KOPT-K1 (cell line): ENCODE measurements around the gene CD99.

ENCODE experiments used
- H3K27ac ChIP-seq: fragments of 200-600 bp; sonication (generic); 2 replicates; pipeline ENCODE4 v1.5.1; 2016; ENCODE audit warnings: antibody characterized with exemption, mild to moderate bottlenecking, low read depth, low read length; ENCODE audit not compliant: poor library complexity, severe bottlenecking
- H3K36me3 ChIP-seq: fragments of 200-600 bp; sonication (generic); 2 replicates; pipeline ENCODE4 v1.5.1; 2017; ENCODE audit warnings: antibody characterized with exemption, mild to moderate bottlenecking, low read length, moderate library complexity; ENCODE audit not compliant: insufficient read depth
- H3K9me3 ChIP-seq: fragments of 200-600 bp; sonication (generic); 2 replicates; pipeline ENCODE4 v1.5.1; 2017; ENCODE audit warnings: antibody characterized with exemption, low read length, mild to moderate bottlenecking; ENCODE audit not compliant: insufficient read depth, poor library complexity, severe bottlenecking

CD99 gene

GRCh38 chrX:2701600-2701999 is 10.5 kb downstream of the CD99 start:
- Histone ChIP-seq H3K36me3 (peaks cover 91% of the 10 kb centered on the region), H3K27ac (peak overlapping the region; percentile 94), H3K9me3 (no peaks in the 10 kb centered on the region)

DNA sequence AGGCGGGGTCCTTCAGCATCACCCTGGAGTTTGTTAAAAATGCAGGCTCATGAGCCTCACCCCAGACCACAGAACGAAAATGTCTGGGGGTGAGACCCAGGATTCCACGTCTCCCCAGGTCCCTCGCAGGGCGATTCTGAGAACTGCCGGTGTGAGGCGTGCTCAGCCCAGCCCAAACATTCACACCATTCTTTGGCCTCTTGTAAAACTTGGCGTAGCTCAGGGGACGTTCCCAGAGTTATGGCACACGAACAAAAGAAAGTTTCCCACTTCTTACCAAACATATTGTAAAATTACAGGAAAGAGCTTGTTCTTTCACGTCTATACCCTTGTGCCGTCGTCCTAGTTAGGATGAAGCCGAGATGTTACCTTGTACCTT is 12.9 kb downstream of the CD99 start:
- Histone ChIP-seq H3K36me3 (peaks cover 79% of the 10 kb centered on the region), H3K27ac (peak overlapping the region; percentile 94), H3K9me3 (no peaks in the 10 kb centered on the region)

DNA sequence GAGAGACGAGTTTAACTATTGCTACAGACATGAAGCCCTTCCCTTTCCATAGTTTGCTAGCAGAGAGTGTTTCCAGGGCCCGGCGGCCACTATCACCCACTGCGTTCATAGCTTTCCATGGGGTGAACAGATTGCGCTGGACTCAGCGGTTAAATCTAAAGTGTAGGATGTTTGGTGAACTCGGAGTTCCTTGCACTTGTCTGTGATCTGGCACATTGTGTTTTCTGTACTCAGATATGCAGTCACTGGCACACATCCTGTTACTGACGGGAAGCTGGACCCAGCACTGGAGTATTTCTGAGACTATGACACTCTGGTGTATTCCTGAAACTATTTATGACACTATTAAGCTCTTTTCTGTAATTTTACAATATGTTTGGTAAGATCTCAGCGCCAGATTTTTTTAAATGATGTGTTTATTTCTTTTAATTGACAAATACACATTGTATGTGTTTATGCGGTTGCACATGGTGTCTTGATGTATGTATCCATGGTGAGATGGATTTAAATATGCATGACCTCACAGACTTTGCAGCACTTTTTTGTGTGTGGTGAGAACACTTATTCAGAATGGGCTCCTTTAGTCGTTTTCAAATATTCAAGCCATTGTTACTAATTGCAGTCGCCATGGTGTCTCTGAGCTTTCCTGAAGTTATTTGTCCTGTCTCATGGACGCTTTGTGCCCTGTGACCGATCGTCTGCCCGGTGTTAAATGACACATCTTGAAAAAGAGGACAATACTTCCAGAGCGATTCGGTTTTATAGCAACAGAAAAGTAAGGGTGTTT is 14.1 kb downstream of the CD99 start:
- Histone ChIP-seq H3K9me3 (no peaks in the 10 kb centered on the region), H3K27ac (peak overlapping the region; percentile 94), H3K36me3 (peaks cover 76% of the 10 kb centered on the region)

GRCh38 chrX:2707334-2707760 is 16.3 kb downstream of the CD99 start:
- H3K36me3 ChIP-seq = peaks cover 69% of the 10 kb centered on the region
- H3K27ac ChIP-seq = peak overlapping the region; percentile 94
- H3K9me3 ChIP-seq = no peaks in the 10 kb centered on the region

DNA sequence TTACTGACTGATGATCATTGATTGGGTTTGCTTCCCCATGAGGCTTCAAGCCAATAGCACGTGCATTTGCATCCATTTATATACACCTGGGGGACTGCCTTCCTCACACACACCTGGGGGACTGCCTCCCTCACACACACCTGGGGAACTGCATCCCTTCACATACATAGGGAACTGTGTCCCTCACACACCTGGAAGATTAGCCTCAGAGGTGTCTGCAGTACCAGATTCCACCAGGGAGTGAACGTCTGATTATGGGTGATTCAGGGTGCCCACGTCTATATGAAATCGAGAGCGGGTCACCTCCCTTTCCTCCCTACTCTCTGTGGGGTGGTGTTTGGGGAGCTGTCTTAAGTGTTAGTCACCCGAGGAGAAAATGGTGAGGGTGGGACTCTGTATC is 16.9 kb downstream of the CD99 start:
- peak overlapping the region; percentile 94 for H3K27ac ChIP-seq
- no peaks in the 10 kb centered on the region for H3K9me3 ChIP-seq
- peaks cover 69% of the 10 kb centered on the region for H3K36me3 ChIP-seq

DNA sequence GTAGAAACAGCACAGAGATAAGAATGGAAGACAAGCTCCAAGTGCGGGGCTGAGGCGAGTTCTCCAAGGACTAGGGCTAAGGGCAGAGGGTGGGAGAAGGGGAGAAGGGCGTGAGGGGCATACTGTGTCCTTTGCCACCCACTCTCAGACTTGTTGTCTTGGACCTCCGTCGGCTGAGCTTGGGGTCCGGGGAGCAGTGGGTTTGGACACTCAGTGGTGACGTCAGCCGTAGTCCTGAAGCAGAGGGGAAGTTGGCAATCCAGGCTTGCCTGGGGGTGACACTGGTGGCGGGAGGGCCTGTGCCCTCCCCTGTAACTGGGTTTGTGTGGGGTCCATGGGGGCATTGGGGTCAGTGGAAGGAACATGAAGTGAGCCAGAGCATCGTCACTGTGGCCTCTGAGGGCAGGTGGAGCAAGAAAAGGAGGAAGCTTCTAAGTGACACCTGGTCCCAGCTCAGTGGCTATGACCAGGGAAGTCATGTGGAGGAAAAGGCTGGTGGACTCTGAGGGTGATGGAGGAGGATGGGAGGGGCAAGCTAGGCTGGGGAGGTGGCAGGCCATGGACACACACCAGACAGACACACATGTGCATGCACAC is 17.6 kb downstream of the CD99 start:
- H3K9me3 ChIP-seq = no peaks in the 10 kb centered on the region
- peaks cover 71% of the 10 kb centered on the region for H3K36me3 ChIP-seq
- H3K27ac ChIP-seq = peak overlapping the region; percentile 94

DNA sequence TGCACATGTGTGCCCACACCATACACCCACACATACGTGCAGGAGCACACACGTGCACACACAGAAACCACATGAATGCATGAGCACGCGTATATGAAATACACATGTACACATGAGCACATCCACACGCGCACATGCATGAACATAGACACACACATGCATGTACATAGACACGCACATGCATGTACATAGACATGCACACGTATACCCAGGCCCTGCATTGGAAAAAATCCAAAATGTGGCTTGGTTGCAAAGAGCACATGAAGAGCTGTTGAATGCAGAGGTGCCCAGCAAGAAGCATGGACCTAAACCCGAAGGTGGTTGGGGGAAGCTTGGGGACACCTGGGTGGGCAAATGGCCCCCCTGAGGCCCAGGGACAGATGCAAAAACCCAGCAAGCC is 18.5 kb downstream of the CD99 start:
- peak overlapping the region; percentile 94 for H3K27ac ChIP-seq
- H3K9me3 ChIP-seq = no peaks in the 10 kb centered on the region
- H3K36me3 ChIP-seq = peaks cover 66% of the 10 kb centered on the region

GRCh38 chrX:2710041-2710840 is 19.1 kb downstream of the CD99 start:
- Histone ChIP-seq H3K36me3 (peaks cover 66% of the 10 kb centered on the region), H3K27ac (peak overlapping the region; percentile 94), H3K9me3 (no peaks in the 10 kb centered on the region)

GRCh38 chrX:2711441-2711840 is 20.3 kb downstream of the CD99 start:
- Histone ChIP-seq H3K36me3 (peaks cover 68% of the 10 kb centered on the region), H3K27ac (peak overlapping the region; percentile 94), H3K9me3 (no peaks in the 10 kb centered on the region)

- Histone ChIP-seq H3K27ac (peak overlapping the region; percentile 94), H3K9me3 (no peaks in the 10 kb centered on the region), H3K36me3 (peaks cover 70% of the 10 kb centered on the region)
Observed at GRCh38 chrX:2712428-2712827, 21.3 kb downstream of the CD99 start.

DNA sequence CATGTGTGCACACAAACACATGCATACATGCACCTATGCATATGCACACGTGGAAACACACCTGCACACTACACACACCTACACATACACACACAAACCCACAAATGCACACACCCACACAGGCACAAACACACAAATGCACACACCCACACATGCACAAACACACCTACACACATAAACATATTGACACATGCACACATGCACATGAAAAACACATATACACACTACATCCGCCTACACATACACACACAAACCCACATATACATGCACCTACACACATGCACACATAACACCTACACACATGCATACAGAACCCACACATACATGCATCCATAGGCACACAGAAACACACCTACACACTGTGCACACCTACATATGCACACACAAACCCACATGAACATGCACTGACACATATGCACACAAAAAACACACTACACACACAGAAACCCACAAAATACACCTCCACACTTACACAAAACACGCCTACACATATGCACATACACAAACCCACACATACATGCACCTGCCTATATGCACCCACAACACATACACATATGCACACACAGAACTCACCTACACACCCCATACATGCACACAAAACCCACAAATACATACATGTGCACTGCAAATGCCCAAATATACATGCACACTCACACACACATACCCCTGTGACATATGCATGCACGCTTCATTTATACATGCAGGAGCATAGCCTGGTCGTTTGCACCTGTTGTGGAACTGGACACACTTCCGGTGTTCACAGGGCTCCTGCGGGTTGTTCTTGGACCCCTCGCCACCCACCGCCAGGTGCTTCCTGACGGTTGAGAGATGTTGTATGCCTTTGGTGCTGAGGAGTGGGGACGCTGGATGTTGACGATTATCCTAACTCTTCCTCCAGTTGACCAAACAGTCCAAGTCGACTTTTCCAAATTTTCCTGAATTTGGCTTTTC is 22.1 kb downstream of the CD99 start:
- Histone ChIP-seq H3K27ac (peak overlapping the region; percentile 94), H3K9me3 (no peaks in the 10 kb centered on the region), H3K36me3 (peaks cover 73% of the 10 kb centered on the region)

DNA sequence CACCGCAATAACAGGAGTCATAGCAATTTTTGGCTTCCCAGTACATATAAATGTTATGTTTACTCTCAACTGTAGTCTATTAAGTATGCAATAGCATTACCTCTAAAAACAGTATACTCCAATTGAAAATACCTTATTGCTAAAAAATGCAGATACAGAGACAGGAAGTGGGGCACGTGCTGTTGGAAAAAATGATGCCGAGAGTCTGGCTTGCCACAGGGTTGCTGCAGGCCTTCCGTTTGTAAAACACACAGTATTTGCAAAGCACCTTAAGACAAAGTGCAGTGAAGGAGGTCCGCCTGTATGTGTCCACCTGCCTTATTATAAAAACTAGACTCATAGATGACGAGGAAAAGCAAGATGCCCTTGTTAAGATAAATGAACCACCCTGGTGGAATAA is 23.5 kb downstream of the CD99 start:
- H3K9me3 ChIP-seq = no peaks in the 10 kb centered on the region
- peaks cover 73% of the 10 kb centered on the region for H3K36me3 ChIP-seq
- peak overlapping the region; percentile 94 for H3K27ac ChIP-seq

- peaks cover 75% of the 10 kb centered on the region for H3K36me3 ChIP-seq
- peak overlapping the region; percentile 94 for H3K27ac ChIP-seq
- no peaks in the 10 kb centered on the region for H3K9me3 ChIP-seq
Observed at GRCh38 chrX:2715066-2715600, 24.0 kb downstream of the CD99 start.

- Histone ChIP-seq H3K27ac (peak overlapping the region; percentile 94), H3K36me3 (peaks cover 86% of the 10 kb centered on the region), H3K9me3 (no peaks in the 10 kb centered on the region)
Observed at GRCh38 chrX:2717312-2717711, 26.2 kb downstream of the CD99 start.
